Mesenchymal stem cell (in vitro differentiated cells and primary cell): ENCODE measurements around the gene ITGAX. TPM values are rescaled to one million over a fixed set of nuclear protein-coding genes. Genes with fewer than 3 reads are reported as not detected.
"Not testable (repeated sequence)": the region's sequence is repeated elsewhere in the genome, so short reads cannot be mapped to it uniquely, and the experiment has no call there.

Source experiments
- DNase-seq: peaks from one replicate; pipeline ENCODE4 v3.0.0-alpha.2; 2013
- H2AFZ ChIP-seq: one replicate; pipeline ENCODE4 v1.6.1; 2013; ENCODE audit warnings: low read depth, mild to moderate bottlenecking, control low read depth, inconsistent platforms, low read length, moderate library complexity
- H2AK5ac ChIP-seq: 2 replicates; pipeline ENCODE4 v1.6.1; 2013; ENCODE audit warnings: low read length, moderate library complexity, mild to moderate bottlenecking, inconsistent platforms; ENCODE audit not compliant: severe bottlenecking
- H2BK120ac ChIP-seq: one replicate; pipeline ENCODE4 v1.6.1; 2013; ENCODE audit warnings: low read depth, mild to moderate bottlenecking, inconsistent platforms, low read length, moderate library complexity
- H2BK12ac ChIP-seq, 2 experiments: one replicate each; pipeline ENCODE4 v1.6.1; 2013; ENCODE audit warnings: inconsistent platforms in 2 of 2, low read length in 2 of 2, mild to moderate bottlenecking in 2 of 2, moderate library complexity in 2 of 2, control low read depth in 1 of 2
- H2BK15ac ChIP-seq: one replicate; pipeline ENCODE4 v1.6.1; 2013; ENCODE audit warnings: mild to moderate bottlenecking, low read depth, inconsistent platforms; ENCODE audit not compliant: poor library complexity, severe bottlenecking
- H2BK5ac ChIP-seq: 2 replicates; pipeline ENCODE4 v1.6.1; 2013; ENCODE audit warnings: low read depth, mild to moderate bottlenecking, low read length, control low read depth, inconsistent platforms; ENCODE audit not compliant: poor library complexity, severe bottlenecking
- H3K14ac ChIP-seq, 2 experiments: one replicate each; pipeline ENCODE4 v1.6.1; 2013; ENCODE audit warnings: inconsistent platforms in 2 of 2, low read length in 2 of 2, control low read depth in 1 of 2, mild to moderate bottlenecking in 1 of 2, moderate library complexity in 1 of 2
- H3K18ac ChIP-seq, 2 experiments: one replicate each; pipeline ENCODE4 v1.6.1; 2013; ENCODE audit warnings: inconsistent platforms in 2 of 2, low read length in 2 of 2, control low read depth in 1 of 2, low read depth in 1 of 2, mild to moderate bottlenecking in 1 of 2
- H3K23ac ChIP-seq, 2 experiments: one replicate each; pipeline ENCODE4 v1.6.1; 2013; ENCODE audit warnings: inconsistent platforms in 2 of 2, low read length in 2 of 2, mild to moderate bottlenecking in 2 of 2, moderate library complexity in 2 of 2, control low read depth in 1 of 2
- H3K27ac ChIP-seq: 2 replicates; pipeline ENCODE4 v1.5.1; 2013; ENCODE audit warnings: mild to moderate bottlenecking, moderate library complexity, low read length, control low read depth, inconsistent platforms; ENCODE audit not compliant: poor library complexity, severe bottlenecking
- H3K27me3 ChIP-seq, 2 experiments: 2 replicates each; pipeline versions ENCODE4 v1.6.1 to v1.7.0; 2013; ENCODE audit warnings: low read length in 2 of 2, mild to moderate bottlenecking in 2 of 2, moderate library complexity in 2 of 2, control low read depth in 1 of 2, inconsistent platforms in 1 of 2; ENCODE audit not compliant: control insufficient read depth in 1 of 2, insufficient read depth in 1 of 2
- H3K36me3 ChIP-seq, 2 experiments: 2 replicates each; pipeline versions ENCODE4 v1.6.1 to v1.7.0; 2013; ENCODE audit warnings: low read length in 2 of 2, control low read depth in 1 of 2, inconsistent platforms in 1 of 2, low read depth in 1 of 2, mild to moderate bottlenecking in 1 of 2; ENCODE audit not compliant: insufficient read depth in 2 of 2, control insufficient read depth in 1 of 2
- H3K4ac ChIP-seq, 2 experiments: one replicate each; pipeline ENCODE4 v1.6.1; 2013; ENCODE audit warnings: inconsistent platforms in 2 of 2, low read length in 2 of 2, mild to moderate bottlenecking in 2 of 2, moderate library complexity in 2 of 2, control low read depth in 1 of 2, low read depth in 1 of 2
- H3K4me1 ChIP-seq: 2 replicates; pipeline ENCODE4 v1.6.1; 2013; ENCODE audit warnings: low read depth, low read length, control low read depth; ENCODE audit not compliant: control insufficient read depth, insufficient read depth
- H3K4me2 ChIP-seq: 2 replicates; pipeline ENCODE4 v1.6.1; 2013; ENCODE audit warnings: low read length, mild to moderate bottlenecking, inconsistent platforms; ENCODE audit not compliant: poor library complexity, severe bottlenecking
- H3K4me3 ChIP-seq, 2 experiments: 2 replicates each; pipeline versions ENCODE4 v1.5.1 to v1.7.0; 2013; ENCODE audit warnings: low read length in 2 of 2, mild to moderate bottlenecking in 2 of 2, control low read depth in 1 of 2, low read depth in 1 of 2; ENCODE audit not compliant: insufficient read depth in 1 of 2
- H3K79me1 ChIP-seq: replicated peaks from 2 replicates; pipeline ENCODE4 v1.6.1; 2013; ENCODE audit warnings: mild to moderate bottlenecking, control low read depth, low read length, inconsistent platforms; ENCODE audit not compliant: poor library complexity, severe bottlenecking
- H3K9ac ChIP-seq: 2 replicates; pipeline ENCODE4 v1.7.0; 2013; ENCODE audit warnings: mild to moderate bottlenecking, low read length, moderate library complexity
- H3K9me3 ChIP-seq: 2 replicates; pipeline ENCODE4 v1.7.0; 2013; ENCODE audit warnings: mild to moderate bottlenecking, low read length; ENCODE audit not compliant: control insufficient read depth
- H4K8ac ChIP-seq: one replicate; pipeline ENCODE4 v1.6.1; 2013; ENCODE audit warnings: inconsistent platforms, mild to moderate bottlenecking, low read length, moderate library complexity
- H4K91ac ChIP-seq: one replicate; pipeline ENCODE4 v1.6.1; 2013; ENCODE audit warnings: mild to moderate bottlenecking, low read length, inconsistent platforms
- WGBS: methylation state at CpG from one replicate; pipeline ENCODE4 v1.1.7; 2013; ENCODE audit warnings: mixed read lengths; 5-methylcytosine and 5-hydroxymethylcytosine counted together
- polyA plus RNA-seq, 2 experiments: library from polyadenylated mRNA; stranded (reverse); fragments of 200-250 nt; gene quantifications; one replicate each; pipeline ENCODE4 v1.2.3, GENCODE V29; 2013

The ITGAX gene
- polyA plus RNA-seq (2013, experiment 1 of 2), result not detected
- polyA plus RNA-seq (2013, experiment 2 of 2), result not detected

DNA sequence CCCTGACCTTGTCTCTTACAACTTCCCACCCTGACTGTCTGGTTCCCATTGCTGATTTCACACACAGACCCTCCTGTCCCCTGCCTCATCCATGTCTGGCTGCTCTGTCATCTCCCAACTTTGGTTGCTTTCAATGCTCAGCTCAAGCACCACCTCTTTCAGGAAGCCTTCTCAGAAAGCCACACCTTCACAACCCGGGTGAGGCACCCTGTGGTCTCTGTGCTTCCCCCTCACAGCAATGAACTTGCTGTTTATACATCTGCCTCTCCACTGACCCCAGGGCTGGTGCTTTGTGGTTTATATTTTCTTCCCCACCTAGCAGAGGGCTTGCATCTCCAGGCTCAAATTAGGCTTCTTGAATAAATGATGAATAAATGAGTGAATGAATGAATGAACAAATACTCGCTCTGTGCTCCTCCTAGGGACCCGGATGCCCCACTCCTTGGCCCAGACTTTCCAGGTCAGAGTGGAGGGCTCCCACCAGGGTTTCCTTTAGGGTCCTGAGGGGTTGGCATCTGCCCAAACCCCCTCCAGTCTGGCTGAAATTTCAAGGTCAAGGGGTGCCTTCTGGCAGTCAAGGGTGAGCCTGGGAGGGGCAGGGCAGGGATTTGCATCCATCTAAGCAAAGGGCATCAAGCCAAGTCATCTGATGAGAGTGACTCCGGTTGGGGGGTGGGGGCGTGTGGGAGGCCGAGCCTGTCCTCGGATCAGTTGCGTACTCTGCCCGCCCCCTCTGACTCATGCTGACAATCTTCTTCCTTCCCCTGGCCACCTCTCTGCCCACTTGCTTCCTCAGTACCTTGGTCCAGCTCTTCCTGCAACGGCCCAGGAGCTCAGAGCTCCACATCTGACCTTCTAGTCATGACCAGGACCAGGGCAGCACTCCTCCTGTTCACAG is at the start of gene ITGAX:
ITGAX (plus strand) TSS at position 783 of the 898 bp plus-strand sequence; CDS start at position 862, 79 bp downstream.
- H4K91ac ChIP-seq, result no peak within 1 kb of the TSS
- no peak within 1 kb of the TSS for H3K9ac ChIP-seq
- H3K27ac ChIP-seq, result no peak within 1 kb of the TSS
- WGBS, result 43% methylated on average over 8 of the region's 10 CpGs
- H3K4me2 ChIP-seq, result no peak within 1 kb of the TSS
- no peak within 1 kb of the TSS for H2AFZ ChIP-seq
- no peak for DNase-seq
- H3K36me3 ChIP-seq, result no peaks in the 10 kb centered on the region
- no peak within 1 kb of the TSS for H3K4me3 ChIP-seq
- H2BK5ac ChIP-seq, result no peak within 1 kb of the TSS
- no peak within 1 kb of the TSS for H2BK12ac ChIP-seq
- H3K9me3 ChIP-seq, result no peaks in the 10 kb centered on the region
- H3K18ac ChIP-seq, result no peak within 1 kb of the TSS
- peaks cover 3% of the 10 kb centered on the region for H3K4me1 ChIP-seq
- H3K4ac ChIP-seq, result no peak within 1 kb of the TSS
- H4K8ac ChIP-seq, result no peak within 1 kb of the TSS
- no peak within 1 kb of the TSS for H2BK15ac ChIP-seq
- H3K14ac ChIP-seq, result no peak within 1 kb of the TSS
- H3K27me3 ChIP-seq, result peaks cover 0 to 4% of the 10 kb centered on the region in 2 experiments
- H2BK120ac ChIP-seq, result no peak within 1 kb of the TSS
- H3K79me1 ChIP-seq, result no peaks in the 10 kb centered on the region
- no peak within 1 kb of the TSS for H2AK5ac ChIP-seq
- no peak within 1 kb of the TSS for H3K23ac ChIP-seq

DNA sequence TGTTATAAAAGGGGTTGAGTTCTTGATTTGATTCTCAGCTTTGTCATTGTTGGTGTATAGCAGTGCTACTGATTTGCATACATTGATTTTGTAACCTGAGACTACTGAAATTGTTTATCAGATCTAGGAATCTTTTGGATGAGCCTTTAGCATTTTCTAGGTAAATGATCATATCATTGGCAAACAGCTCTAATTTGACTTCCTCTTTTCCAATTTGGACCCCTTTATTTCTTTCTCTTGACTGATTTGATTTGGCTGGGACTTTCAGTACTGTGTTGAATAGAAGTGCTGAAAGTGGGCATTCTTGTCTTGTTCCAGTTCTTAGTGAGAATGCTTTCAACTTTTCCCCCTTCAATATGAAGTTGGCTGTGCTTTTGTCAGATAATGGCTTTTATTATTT is 49.8 kb upstream of the ITGAX start:
- H3K27ac ChIP-seq, result no peak overlapping the region
- H3K14ac ChIP-seq, result no peak overlapping the region
- H2BK5ac ChIP-seq, result no peak overlapping the region
- H3K4me3 ChIP-seq, result no peak overlapping the region
- no peak for DNase-seq
- no peak overlapping the region for H2BK15ac ChIP-seq
- no peak overlapping the region for H4K8ac ChIP-seq
- no peak overlapping the region for H2AFZ ChIP-seq
- no peak overlapping the region for H2BK120ac ChIP-seq
- peaks cover 0 to 7% of the 10 kb centered on the region in 2 experiments for H3K27me3 ChIP-seq
- H4K91ac ChIP-seq, result no peak overlapping the region
- no peak overlapping the region for H3K4me2 ChIP-seq
- no peak overlapping the region for H2AK5ac ChIP-seq
- H3K79me1 ChIP-seq, result no peaks in the 10 kb centered on the region
- no peak overlapping the region for H3K9ac ChIP-seq
- H3K18ac ChIP-seq, result no peak overlapping the region
- H3K36me3 ChIP-seq, result no peaks in the 10 kb centered on the region
- no peak overlapping the region for H2BK12ac ChIP-seq
- no peak overlapping the region for H3K4ac ChIP-seq
- H3K23ac ChIP-seq, result no peak overlapping the region
- H3K4me1 ChIP-seq, result no peaks in the 10 kb centered on the region
- no peaks in the 10 kb centered on the region for H3K9me3 ChIP-seq

DNA sequence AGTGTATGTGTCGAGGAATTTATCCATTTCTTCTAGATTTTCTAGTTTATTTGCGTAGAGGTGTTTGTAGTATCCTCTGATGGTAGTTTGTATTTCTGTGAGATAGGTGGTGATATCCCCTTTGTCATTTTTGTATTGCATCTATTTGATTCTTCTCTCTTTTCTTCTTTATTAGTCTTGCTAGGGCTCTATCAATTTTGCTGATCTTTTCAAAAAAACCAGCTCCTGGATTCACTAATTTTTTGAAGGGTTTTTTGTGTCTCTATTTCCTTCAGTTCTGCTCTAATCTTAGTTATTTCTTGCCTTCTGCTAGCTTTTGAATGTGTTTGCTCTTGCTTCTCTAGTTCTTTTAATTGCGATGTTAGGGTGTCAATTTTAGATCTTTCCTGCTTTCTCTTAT is 46.6 kb upstream of the ITGAX start:
- not testable (repeated sequence) for H2AK5ac ChIP-seq, H2BK120ac ChIP-seq, H3K18ac ChIP-seq, H3K14ac ChIP-seq, DNase-seq, H2BK12ac ChIP-seq, H3K27me3 ChIP-seq, H3K9me3 ChIP-seq, H3K23ac ChIP-seq, H3K4me2 ChIP-seq, H3K79me1 ChIP-seq, H3K4ac ChIP-seq, H3K36me3 ChIP-seq, H3K27ac ChIP-seq, H4K8ac ChIP-seq, H4K91ac ChIP-seq, H2AFZ ChIP-seq, H2BK15ac ChIP-seq, H2BK5ac ChIP-seq, H3K4me3 ChIP-seq, H3K9ac ChIP-seq, H3K4me1 ChIP-seq
- WGBS, result no CpG with 5 or more reads among the region's 3 CpGs

DNA sequence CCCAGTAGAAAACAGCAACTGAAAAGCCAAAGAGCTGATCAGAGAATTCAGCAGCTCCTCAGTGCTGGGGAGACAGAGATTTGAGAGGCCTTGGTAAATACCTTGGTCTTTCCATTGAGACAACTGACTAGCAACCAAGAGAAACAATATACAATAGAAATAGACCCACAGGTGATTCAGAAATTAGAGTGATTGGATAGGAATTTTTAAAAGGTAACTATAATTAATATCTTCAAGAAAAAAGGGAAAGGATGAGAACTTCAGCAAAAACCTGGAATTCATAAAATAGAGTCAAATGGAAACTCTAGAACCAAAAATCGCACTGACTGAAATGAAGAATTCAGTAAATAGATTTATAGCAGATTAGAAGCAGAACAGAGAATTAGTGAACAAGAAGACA is 32.5 kb upstream of the ITGAX start:
- no peak overlapping the region for H2BK15ac ChIP-seq
- peaks cover 0 to under 1% of the 10 kb centered on the region in 2 experiments for H3K27me3 ChIP-seq
- no peak overlapping the region for H3K9ac ChIP-seq
- no peak overlapping the region for H3K23ac ChIP-seq
- H3K4me2 ChIP-seq, result no peak overlapping the region
- H3K9me3 ChIP-seq, result peaks cover 12% of the 10 kb centered on the region
- no peak overlapping the region for H2BK120ac ChIP-seq
- no peaks in the 10 kb centered on the region for H3K79me1 ChIP-seq
- no peak overlapping the region for H3K4ac ChIP-seq
- H3K36me3 ChIP-seq, result no peaks in the 10 kb centered on the region
- H2AFZ ChIP-seq, result no peak overlapping the region
- H3K4me1 ChIP-seq, result no peaks in the 10 kb centered on the region
- no peak overlapping the region for H4K8ac ChIP-seq
- H2BK5ac ChIP-seq, result no peak overlapping the region
- WGBS, result 90% methylated on average over 1 of the region's 1 CpG
- H3K18ac ChIP-seq, result no peak overlapping the region
- H2BK12ac ChIP-seq, result no peak overlapping the region
- no peak overlapping the region for H2AK5ac ChIP-seq
- no peak overlapping the region for H3K4me3 ChIP-seq
- no peak overlapping the region for H4K91ac ChIP-seq
- H3K14ac ChIP-seq, result no peak overlapping the region
- no peak for DNase-seq
- H3K27ac ChIP-seq, result no peak overlapping the region
